NCI-H82 treated with DMSO at 0.1 percent for 48 hours (cell line): ENCODE measurements around the gene ZDHHC16.
"Not testable (repeated sequence)": the region's sequence is repeated elsewhere in the genome, so short reads cannot be mapped to it uniquely, and the experiment has no call there.

Experiments used
- DNase-seq: peaks from one replicate; lab custom pipeline; 2025; ENCODE audit not compliant: unreplicated experiment; lab: John Stamatoyannopoulos, UW

ZDHHC16 gene

GRCh38 chr10:97475936-97476594 lies 30.1 kb downstream of the ZDHHC16 start:
- DNase-seq, result no peak

GRCh38 chr10:97479410-97479809 lies 33.4 kb downstream of the ZDHHC16 start:
- DNase-seq, result not testable (repeated sequence)

- DNase-seq, result no peak
Observed at GRCh38 chr10:97479939-97480338, 34.0 kb downstream of the ZDHHC16 start.

- no peak for DNase-seq
Observed at GRCh38 chr10:97481071-97481470, 35.1 kb downstream of the ZDHHC16 start.

- DNase-seq, result no peak
Observed at GRCh38 chr10:97482381-97482780, 36.4 kb downstream of the ZDHHC16 start.

- no peak for DNase-seq
Observed at GRCh38 chr10:97483506-97483905, 37.5 kb downstream of the ZDHHC16 start.

GRCh38 chr10:97483921-97484320 lies 37.9 kb downstream of the ZDHHC16 start:
- DNase-seq, result no peak

- no peak for DNase-seq
Observed at GRCh38 chr10:97485647-97486281, 39.8 kb downstream of the ZDHHC16 start.

GRCh38 chr10:97490592-97490991 lies 44.6 kb downstream of the ZDHHC16 start:
- no peak for DNase-seq

GRCh38 chr10:97494151-97494550 lies 48.2 kb downstream of the ZDHHC16 start:
- no peak for DNase-seq

GRCh38 chr10:97494863-97495506 lies 49.0 kb downstream of the ZDHHC16 start:
- no peak for DNase-seq

GRCh38 chr10:97497572-97498075 lies 51.6 kb downstream of the ZDHHC16 start:
- peak; percentile 42 for DNase-seq

- DNase-seq, result peak; percentile 88
Observed at GRCh38 chr10:97498076-97498840, 52.3 kb downstream of the ZDHHC16 start, which contains the start of gene MMS19. TSS of gene MMS19 (minus strand) at chr10:97498422. CDS start at chr10:97498384, 38 bp downstream.

GRCh38 chr10:97498841-97499560 lies 53.0 kb downstream of the ZDHHC16 start, which contains the start of gene UBTD1:
TSS of gene UBTD1 (plus strand) at chr10:97498924. CDS start at chr10:97499204, 280 bp downstream.
- no peak for DNase-seq

GRCh38 chr10:97499561-97500296 lies 53.8 kb downstream of the ZDHHC16 start:
- DNase-seq, result no peak

- no peak for DNase-seq
Observed at GRCh38 chr10:97500297-97500575, 54.3 kb downstream of the ZDHHC16 start.

- no peak for DNase-seq
Observed at GRCh38 chr10:97502916-97503315, 56.9 kb downstream of the ZDHHC16 start.

GRCh38 chr10:97503406-97503805 lies 57.4 kb downstream of the ZDHHC16 start:
- DNase-seq, result no peak

GRCh38 chr10:97505152-97505551 lies 59.2 kb downstream of the ZDHHC16 start:
- no peak for DNase-seq
